ENCODE measurements around the gene ZNF230.

Gene ZNF230

DNA sequence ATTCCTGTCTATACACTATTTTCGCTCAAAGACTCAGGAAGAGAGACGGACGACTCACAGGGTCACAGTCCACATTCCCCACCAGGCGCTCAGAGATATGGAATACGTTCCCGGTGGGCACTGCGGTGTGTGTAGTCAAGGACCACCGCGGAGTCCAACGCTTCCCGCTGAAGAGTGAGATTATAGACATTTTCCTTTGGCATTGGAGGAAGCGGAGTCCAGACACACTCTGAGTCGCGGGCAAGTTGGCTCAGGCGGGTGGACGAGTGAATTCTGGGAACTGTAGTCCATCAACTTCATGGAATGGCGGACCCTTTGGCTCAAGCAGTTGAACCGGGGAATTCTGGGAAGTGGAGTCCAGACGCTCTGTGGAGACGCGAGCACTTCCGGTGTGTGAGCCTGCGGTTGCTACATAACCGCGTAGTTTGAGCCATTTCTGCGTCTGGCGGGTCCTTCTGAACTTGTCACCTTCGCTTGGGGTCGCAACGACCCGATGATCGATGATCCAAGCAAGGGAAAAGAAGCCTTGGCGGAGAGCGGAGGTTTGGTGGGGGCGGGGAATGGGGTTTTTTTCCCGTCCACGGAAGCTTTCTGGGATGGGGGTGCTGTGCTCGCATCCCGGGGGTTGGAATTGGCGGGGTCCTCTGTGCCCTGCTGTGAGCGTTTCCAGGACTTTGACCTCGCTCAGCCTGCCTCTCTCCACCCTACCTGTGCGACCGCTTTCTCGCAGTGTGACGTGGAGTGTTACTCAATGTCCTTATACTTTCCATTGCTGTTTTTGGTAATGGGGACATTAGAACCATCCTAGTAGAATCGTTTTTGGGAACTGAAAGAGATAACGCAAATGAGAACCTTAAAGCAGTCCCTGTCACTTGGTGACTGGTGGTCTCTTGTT lies at the start of gene ZNF230:
ZNF230 (plus strand) TSS at position 392 of the 895 bp plus-strand sequence. CDS start 4,122 bp downstream, outside the sequence.
- no peak for TF ChIP-seq CTCF (IDR thresholded peaks at IDR 0.05; ENCODE audit: insufficient read depth, low read length, missing control alignments)
- H3K4me3 ChIP-seq (ENCODE audit: low read depth, low read length), result peak within 1 kb of the TSS; percentile 92
- POLR2A ChIA-PET, result no interaction called here
- CTCF ChIA-PET, result interaction anchor here (1.3 to 1.4 kb wide), 2 partner anchors 18 to 50 kb away, joined by 3 read pairs; no protein-coding TSS in a partner anchor
- DNase-seq (ENCODE audit: low read depth, low spot score), result peak; percentile 63

DNA sequence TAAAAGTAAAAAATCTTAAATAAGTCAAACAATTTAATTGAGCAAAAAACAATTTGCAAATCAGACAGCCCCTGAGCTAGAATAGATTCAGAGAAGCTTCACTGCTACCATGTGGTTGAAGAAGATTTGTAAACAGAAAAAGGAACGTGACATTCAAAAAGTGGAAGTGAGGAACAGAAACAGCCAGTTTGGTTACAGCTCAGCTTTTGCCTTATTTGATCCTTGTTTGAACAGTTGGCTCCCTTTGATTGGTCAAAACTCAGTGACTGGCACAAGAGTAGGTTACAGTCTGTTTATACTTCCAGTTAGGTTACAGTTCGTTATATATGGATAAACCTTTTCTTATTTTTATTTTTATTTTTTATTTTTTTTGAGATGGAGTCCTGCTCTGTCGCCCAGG lies 45.9 kb upstream of the ZNF230 start:
- no peak for TF ChIP-seq CTCF (IDR thresholded peaks at IDR 0.05; ENCODE audit: insufficient read depth, low read length, missing control alignments)
- no peak overlapping the region for H3K4me3 ChIP-seq (ENCODE audit: low read depth, low read length)
- CTCF ChIA-PET, result no interaction called here
- no peak for DNase-seq (ENCODE audit: low read depth, low spot score)
- POLR2A ChIA-PET, result no interaction called here

- CTCF ChIA-PET, result interaction anchor here (0.8 kb wide), 1 partner anchor 10 kb away, joined by 4 read pairs; no protein-coding TSS in a partner anchor
Observed at GRCh38 chr19:43957891-43958290, 44.9 kb upstream of the ZNF230 start.

GRCh38 chr19:43960411-43960810 lies 42.3 kb upstream of the ZNF230 start:
- ChIA-PET CTCF (no interaction called here), POLR2A (no interaction called here)
- no peak overlapping the region for H3K4me3 ChIP-seq (ENCODE audit: low read depth, low read length)
- DNase-seq (ENCODE audit: low read depth, low spot score), result no peak
- no peak for TF ChIP-seq CTCF (IDR thresholded peaks at IDR 0.05; ENCODE audit: insufficient read depth, low read length, missing control alignments)

More at GRCh38 chr19:43957891-43958290, 44.9 kb upstream of the ZNF230 start:
- DNase-seq (ENCODE audit: low read depth, low spot score), result peak; percentile 46
- H3K4me3 ChIP-seq (ENCODE audit: low read depth, low read length), result no peak overlapping the region
- TF ChIP-seq CTCF (IDR thresholded peaks at IDR 0.05; ENCODE audit: insufficient read depth, low read length, missing control alignments), result no peak
- POLR2A ChIA-PET, result no interaction called here

DNA sequence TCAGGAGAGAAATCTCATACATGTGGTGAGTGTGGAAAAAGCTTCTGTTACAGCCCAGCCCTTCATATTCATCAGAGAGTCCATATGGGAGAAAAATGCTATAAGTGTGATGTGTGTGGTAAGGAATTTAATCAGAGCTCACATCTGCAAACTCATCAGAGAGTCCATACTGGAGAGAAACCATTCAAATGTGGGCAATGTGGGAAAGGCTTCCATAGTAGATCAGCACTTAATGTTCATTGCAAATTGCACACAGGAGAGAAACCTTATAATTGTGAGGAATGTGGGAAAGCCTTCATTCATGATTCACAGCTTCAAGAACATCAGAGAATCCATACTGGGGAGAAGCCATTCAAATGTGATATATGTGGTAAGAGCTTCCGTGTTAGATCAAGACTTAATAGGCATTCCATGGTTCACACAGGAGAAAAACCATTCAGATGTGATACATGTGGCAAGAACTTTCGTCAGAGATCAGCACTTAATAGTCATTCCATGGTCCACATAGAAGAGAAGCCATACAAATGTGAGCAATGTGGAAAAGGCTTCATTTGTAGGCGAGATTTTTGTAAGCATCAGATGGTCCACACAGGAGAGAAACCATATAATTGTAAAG lies 36.6 kb upstream of the ZNF230 start:
- ChIA-PET CTCF (no interaction called here), POLR2A (no interaction called here)
- TF ChIP-seq CTCF (IDR thresholded peaks at IDR 0.05; ENCODE audit: insufficient read depth, low read length, missing control alignments), result no peak
- no peak overlapping the region for H3K4me3 ChIP-seq (ENCODE audit: low read depth, low read length)
- no peak for DNase-seq (ENCODE audit: low read depth, low spot score)

GRCh38 chr19:43976732-43977131 lies 26.0 kb upstream of the ZNF230 start:
- CTCF ChIA-PET, result no interaction called here
- no peak for DNase-seq (ENCODE audit: low read depth, low spot score)
- H3K4me3 ChIP-seq (ENCODE audit: low read depth, low read length), result no peak overlapping the region
- TF ChIP-seq CTCF (IDR thresholded peaks at IDR 0.05; ENCODE audit: insufficient read depth, low read length, missing control alignments), result no peak
- POLR2A ChIA-PET, result no interaction called here
